Measurements from ENCODE around the gene MRPS22.
"Not testable (repeated sequence)": the region's sequence is repeated elsewhere in the genome, so short reads cannot be mapped to it uniquely, and the experiment has no call there.

MRPS22 gene

DNA sequence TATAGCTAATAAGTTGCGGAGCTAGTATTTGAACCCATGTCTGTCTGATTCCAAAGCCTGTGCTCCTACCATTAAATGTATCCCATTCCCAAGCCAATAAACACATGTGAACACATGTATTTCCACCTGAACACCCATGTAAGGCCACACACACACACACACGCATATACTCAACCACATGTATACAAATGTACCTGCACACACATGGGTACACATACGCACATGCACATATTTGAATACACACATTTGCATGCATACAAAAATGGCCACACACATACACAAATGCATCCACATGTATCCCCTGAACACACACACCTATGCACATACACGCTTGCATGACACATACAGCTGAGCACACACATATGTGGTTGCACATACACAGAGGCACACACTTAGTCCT lies 5.4 kb upstream of the MRPS22 start:
- no peak for FAIRE-seq
- DNase-seq (ENCODE audit: low spot score) = no peak

- DNase-seq (ENCODE audit: low spot score) (no peak), FAIRE-seq (no peak)
Measured at GRCh38 chr3:139339219-139339906, 4.5 kb upstream of the MRPS22 start.

- FAIRE-seq = no peak
- DNase-seq (ENCODE audit: low spot score) = no peak
Measured at GRCh38 chr3:139340784-139341183, 3.0 kb upstream of the MRPS22 start.

DNA sequence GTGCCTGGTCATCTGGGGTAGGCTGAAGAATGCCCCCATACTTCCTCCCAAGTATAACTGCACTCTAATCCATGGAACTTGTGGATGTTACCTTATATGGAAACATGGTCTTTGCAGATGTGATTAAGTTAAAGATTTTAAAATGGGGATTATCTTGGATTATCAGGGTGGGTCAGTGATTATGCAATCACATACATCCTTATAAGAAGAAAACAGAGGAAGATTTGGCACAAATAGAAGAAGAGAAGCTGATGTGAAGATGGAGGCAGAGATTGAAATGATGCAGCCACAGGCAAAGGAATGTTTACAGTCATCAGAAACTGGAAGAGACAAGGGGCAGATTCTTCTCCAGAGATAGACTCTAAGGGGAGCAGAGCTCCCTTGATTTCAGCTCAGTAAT lies 1.8 kb upstream of the MRPS22 start:
- DNase-seq (ENCODE audit: low spot score) (no peak), FAIRE-seq (no peak)

DNA sequence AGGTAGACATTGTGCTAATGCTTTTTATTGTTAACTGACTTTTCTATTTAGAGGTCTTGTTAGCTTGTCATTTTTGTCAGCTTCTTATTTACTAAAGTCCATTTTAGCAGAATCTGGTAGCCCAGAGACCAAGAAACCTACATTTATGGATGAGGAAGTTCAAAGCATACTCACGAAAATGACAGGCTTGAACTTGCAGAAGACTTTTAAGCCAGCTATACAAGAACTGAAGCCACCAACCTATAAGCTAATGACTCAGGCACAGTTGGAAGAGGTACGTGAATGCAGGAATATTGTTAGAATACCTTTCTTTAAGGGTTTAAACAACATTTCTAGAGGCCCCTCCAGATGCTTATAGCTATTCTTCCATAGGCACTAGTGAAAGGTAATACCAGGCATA lies 3.0 kb downstream of the MRPS22 start:
- no peak for FAIRE-seq
- no peak for DNase-seq (ENCODE audit: low spot score)

DNA sequence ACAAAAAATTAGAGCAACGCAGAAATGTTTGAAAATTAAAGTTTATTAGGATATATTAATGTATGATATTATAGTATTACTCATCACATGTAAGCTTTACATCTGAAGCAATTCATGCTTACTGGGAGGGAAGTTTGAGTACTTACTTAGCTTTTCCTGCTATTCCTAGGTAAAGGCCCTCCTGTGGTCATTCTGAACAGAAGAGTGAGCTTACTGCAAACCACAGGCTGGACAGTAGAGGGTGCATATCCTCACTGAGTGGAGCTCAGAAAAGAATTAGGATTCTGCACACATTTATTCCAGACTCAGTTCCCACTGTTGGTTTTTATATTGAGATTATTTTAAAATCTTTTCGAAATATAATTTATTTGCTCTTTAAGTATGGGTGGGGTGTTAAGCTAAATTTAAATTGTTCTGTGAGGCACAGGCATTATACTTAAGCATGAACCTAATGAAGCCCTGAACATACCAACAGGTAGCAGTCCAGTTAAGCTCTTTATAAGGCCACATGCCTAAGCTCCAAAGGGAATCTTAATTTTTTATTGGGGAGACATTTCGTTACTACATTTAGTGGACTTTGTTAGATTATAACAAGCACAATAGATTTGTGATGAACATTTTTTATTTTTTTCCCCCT lies 10.2 kb downstream of the MRPS22 start:
- peak; percentile 89 for FAIRE-seq
- DNase-seq (ENCODE audit: low spot score) = peak; percentile 66

DNA sequence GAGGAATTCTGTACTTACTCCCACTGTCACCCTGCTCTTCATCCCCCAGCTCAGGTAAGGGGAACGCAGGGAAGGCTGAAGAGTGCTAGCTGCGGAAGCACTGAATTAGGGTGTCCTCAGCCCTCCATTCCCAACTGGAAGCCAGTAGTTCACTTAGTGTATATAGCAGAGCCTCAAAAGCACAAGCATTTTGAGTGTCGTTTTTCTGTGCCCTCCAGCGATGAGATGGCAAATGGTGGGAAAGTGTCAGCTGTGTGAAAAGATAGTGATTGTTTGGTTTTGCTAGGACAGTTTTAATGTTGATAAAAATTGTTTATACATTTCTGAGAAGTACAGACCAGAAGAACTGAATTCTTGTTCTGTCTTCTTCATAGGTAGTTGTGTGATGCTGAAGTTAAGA lies 10.8 kb downstream of the MRPS22 start:
- DNase-seq (ENCODE audit: low spot score) (no peak), FAIRE-seq (no peak)

DNA sequence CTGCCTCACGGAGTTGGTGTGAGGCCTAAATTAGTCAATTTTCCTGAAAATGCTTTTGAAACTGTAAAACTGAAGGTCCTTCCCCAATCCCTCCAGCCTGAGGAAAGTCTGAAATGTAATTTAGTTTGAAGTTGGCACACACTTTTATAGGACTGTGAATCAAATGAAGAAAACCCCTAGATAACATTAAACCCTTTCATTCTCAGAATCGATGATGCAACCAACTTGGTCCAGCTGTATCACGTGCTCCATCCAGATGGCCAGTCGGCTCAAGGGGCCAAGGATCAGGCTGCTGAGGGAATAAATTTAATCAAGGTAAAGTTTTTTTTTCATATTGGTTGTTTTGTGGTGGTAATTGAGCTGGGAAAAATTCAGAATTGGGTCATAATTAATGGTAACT lies 11.7 kb downstream of the MRPS22 start:
- DNase-seq (ENCODE audit: low spot score) = no peak
- FAIRE-seq = no peak

GRCh38 chr3:139355891-139356290 lies 12.1 kb downstream of the MRPS22 start:
- DNase-seq (ENCODE audit: low spot score) = no peak
- no peak for FAIRE-seq

DNA sequence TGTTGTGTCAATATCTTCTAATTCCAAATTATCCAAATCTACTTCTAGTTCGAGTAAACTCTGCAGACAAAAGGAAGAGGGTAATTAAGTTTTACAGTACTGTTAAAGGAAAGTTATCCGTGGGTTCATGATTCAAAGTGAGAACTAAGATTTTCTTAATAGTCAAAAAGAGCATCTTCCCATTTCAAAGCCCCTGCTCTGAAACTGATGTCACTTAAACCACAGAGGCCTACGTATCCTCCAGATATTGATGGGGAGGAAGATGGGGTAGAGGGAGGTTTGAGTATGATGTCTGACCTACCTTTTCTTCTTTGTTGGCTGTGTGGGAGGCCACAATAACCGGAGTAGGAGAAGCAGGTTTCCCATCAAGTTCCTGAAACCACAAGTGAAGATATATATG lies 14.1 kb downstream of the MRPS22 start:
- FAIRE-seq (no peak), DNase-seq (ENCODE audit: low spot score) (no peak)

DNA sequence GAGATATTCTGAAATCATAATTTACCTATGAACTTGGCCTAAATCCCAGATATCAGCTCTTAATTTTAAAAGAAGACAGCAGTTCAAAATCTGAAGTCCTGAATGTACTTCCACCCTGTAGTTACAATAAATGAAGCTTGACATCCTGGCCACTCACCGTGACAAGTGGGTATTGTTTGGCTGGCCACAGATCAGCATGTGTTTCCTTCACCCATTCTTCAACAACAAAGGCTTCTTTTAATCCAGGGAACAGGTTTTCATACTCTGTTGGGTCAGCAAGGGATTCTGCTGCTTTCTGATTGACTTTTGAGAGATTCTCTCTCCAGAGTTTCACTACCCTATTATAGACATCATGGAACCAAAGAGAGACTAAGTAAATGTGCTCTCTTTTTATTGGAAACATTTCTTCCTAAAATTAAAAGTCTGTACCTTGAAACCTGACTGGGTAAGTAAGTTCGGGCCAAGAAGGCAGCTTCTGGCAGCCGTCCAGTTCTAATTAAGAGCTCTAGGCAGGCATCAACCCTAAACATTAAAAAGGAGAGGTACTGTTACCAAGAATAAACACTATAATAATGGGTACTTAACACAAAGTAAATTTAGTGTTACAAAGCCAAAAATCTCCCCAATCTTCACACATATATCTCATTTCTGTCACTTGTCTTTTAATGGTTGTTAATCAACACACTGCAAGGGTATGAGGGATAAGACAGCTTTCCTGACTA lies 15.2 kb downstream of the MRPS22 start:
- FAIRE-seq = no peak
- DNase-seq (ENCODE audit: low spot score) = no peak

GRCh38 chr3:139361276-139361675 lies 17.5 kb downstream of the MRPS22 start:
- no peak for FAIRE-seq
- DNase-seq (ENCODE audit: low spot score) = no peak

DNA sequence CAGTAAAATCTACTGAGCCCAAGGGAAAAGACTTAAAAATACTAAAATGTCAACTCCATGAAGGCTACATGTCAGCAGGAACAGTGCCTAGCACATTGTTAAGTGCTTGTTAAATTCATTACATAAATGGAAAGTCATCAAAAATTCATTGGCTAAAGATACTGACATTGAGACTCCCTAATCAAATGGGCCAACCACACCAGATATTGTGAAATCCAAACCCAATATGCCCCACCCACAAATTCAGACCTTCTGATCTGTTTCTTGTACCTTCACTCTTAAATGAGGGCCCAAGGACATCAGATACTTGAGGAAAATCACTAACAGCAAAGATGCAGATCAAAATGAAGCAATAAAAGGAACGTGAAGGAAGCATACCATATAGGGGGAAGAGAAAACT lies 20.7 kb downstream of the MRPS22 start:
- no peak for FAIRE-seq
- no peak for DNase-seq (ENCODE audit: low spot score)

DNA sequence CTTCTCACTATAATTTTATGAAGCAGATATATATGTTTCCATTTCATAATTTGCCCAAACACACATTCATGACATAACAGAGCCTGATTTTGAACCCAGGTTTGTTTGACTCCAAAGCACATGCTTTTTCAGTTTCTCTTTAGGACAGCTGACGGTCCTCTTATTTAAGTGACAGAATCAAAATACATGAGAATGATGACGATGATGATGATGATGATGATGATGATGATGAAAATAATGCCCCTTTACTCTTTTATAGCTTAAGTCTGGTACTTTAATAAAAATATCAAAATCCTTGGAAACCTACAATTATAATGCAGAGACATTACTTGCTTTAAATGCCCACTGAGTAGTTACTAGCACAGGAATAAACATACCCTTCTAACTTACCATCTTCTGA lies 30.3 kb downstream of the MRPS22 start:
- FAIRE-seq (no peak), DNase-seq (ENCODE audit: low spot score) (no peak)

- FAIRE-seq = no peak
- no peak for DNase-seq (ENCODE audit: low spot score)
Measured at GRCh38 chr3:139377378-139377777, 33.6 kb downstream of the MRPS22 start.

DNA sequence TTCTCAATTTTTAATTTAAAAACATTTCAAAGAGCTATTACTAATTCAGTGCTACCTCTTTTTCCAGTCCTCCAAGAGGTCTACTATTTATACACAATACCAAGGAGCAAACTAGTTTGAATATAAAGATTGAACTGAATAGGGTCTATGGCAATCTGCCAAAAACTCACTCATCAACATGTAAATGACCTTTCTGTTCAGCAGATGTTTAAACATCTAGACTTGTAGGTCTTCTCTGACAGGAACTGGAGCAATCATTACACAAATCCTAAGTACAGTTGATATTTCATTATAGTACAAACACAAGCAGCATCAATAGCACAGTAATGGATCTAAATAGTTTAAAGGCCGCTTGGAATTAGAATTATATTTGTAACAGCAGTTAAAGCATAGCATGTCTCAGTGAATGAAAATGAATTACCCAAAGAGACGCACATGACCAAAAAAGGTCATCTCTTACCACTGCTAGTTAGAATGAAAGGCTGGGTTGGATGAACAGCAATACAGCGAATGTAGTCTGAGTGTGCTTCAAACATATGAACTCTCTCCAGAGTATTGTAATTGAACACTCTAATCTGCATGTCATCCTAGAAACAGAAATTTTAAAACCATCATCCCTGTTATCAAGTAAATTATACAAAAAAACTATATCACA lies 34.9 kb downstream of the MRPS22 start:
- FAIRE-seq (no peak), DNase-seq (ENCODE audit: low spot score) (no peak)

DNA sequence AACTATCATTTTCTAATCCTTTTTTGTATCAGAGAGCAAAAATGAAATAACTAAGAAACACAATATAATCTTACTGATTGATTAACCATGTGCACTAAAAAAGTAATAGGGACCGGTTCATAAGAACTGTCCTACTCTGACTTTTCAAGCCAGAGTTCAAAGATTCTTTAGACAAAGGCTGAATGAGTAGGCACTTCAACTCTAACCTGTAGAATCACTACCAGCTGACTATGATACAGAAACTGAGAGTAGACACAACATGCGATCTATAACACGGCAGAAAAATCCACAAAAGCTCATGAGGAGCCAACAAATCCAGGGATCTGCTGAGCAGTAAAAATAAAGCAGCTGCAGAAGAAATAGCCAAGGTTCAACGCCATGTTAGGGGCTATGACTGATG lies 36.8 kb downstream of the MRPS22 start:
- FAIRE-seq = no peak
- no peak for DNase-seq (ENCODE audit: low spot score)

GRCh38 chr3:139382291-139382690 lies 38.5 kb downstream of the MRPS22 start:
- not testable (repeated sequence) for FAIRE-seq; DNase-seq (ENCODE audit: low spot score)

GRCh38 chr3:139388077-139388476 lies 44.3 kb downstream of the MRPS22 start:
- DNase-seq (ENCODE audit: low spot score) (no peak), FAIRE-seq (no peak)

DNA sequence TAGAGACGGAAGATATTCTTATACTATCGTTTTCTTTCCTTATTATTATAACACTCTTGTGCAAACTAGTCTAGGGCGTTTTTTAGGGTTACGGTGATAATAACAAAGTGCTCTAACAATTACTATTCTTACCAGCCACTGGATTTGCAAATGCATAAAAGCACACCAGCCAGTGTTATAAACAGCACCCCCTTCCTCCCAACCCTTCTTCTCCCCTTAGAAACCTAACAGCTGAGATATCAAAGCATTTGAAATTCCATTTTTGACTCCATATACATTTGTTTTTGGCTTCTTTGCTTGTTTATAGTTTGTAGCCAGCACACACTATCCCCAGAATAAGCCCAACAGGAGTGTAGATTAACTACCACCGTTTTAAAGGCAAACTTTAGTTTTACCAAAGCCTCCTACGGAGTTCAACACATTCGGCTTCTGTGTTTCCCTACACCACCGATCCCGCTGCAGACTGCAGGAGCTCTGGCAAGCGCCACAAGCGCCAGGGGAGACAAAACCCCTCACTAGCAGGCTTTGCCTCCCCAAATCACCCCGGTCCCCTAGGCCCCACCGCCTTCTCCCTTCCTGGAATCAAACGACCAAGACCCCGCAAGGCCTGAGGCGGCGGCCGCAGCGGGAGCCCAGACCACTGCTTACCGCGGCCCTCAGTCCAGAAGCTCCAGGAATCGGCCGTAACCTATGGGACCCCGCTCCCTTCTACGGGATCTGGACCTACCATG lies 45.2 kb downstream of the MRPS22 start:
- DNase-seq (ENCODE audit: low spot score) (no peak), FAIRE-seq (no peak)

DNA sequence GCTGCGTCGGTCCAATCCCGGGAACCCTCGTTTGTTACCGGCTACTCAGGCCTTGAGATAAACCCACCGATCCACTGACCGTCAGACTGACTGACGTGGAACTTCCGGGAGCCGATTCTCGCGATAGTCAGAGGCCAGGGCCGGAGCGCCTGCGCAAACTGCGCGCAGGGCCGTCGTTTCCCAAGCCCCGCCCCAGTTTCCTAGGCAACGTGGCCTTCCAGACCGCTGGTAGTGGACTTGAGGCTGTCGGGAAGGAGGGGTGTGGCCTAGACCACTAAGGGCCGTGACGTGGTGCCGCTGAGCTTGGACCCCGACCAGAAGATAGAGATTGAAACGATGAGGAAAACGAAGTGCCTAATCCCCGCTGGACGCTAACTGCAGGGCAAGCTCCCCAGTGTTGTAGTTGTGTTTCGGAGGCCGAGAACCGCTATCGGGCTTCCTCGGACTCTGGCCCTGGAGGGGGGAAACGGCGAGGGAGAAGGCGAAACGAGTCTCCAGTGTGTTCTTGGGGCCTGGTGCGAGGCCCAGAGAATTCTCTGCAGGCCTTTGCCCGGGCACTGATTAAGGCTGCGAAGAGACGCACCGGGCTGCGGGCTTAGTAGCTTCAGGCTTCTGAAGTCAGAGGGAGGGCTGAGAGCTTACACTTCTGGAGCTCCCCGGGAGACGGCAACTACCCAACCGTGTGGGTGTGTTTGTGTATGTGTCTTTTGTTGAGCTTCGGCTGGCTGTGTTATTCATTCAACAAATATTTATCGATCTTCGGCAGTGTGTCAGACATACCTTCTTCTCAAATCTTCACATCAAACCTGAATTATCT lies 45.9 kb downstream of the MRPS22 start, which contains the start of gene COPB2:
Gene COPB2 (minus strand): TSS at position 96 of the 817 bp plus-strand sequence. CDS start 97 bp downstream, outside the sequence.
- DNase-seq (ENCODE audit: low spot score) (peak; percentile 98), FAIRE-seq (peak; percentile 90)
